GM12891 (cell line): ENCODE data around the gene ENO4.

ENCODE experiments used
- PAX5 ChIP-seq: IDR thresholded peaks from 2 replicates; pipeline ENCODE4 v1.6.1; 2011; ENCODE audit warnings: low read length, moderate library complexity, mild to moderate bottlenecking; ENCODE audit not compliant: insufficient read depth, severe bottlenecking
- POLR2A ChIP-seq: IDR thresholded peaks from 2 replicates; pipeline ENCODE4 v1.6.1; 2011; ENCODE audit warnings: low read depth, low read length, control low read depth
- POLR2AphosphoS5 ChIP-seq: IDR thresholded peaks from 2 replicates; pipeline ENCODE4 v1.6.1; 2011; ENCODE audit warnings: low read depth, low read length, control low read depth
- POU2F2 ChIP-seq: IDR thresholded peaks from 2 replicates; pipeline ENCODE4 v1.6.1; 2011; ENCODE audit warnings: low read depth, mild to moderate bottlenecking, control low read depth, low read length, moderate library complexity

- TF ChIP-seq POLR2A (no peak), PAX5 (no peak), POU2F2 (no peak), POLR2AphosphoS5 (no peak)
Measured at GRCh38 chr10:116811691-116812090, 37.6 kb upstream of the ENO4 start.
